ENCODE data around the gene NFRKB.
A peak's percentile ranks its signal among the peaks of the same experiment; 100 is the strongest.

NFRKB gene

DNA sequence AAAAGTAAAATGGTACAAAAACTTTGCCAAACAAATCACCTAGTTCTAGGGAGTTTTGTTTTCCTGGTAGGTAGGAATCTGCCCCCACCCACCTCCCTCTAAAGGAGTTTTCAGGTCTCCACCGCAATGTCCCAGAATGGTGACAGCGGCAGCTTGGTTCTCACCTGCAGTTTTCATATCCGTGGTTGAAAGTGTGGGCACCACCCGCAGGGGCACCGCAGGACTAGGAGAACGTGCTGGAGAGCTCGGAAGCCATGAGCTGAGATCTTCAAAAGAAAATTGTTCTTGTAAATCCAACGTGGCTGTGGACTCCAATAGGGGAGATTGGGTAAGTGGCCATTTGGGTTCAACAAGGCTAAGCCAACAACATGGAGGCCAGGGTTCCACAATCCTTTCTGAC lies 10.8 kb downstream of the NFRKB start:
- TF ChIP-seq REST (IDR thresholded peaks at IDR 0.05; ENCODE audit: insufficient replicate concordance, low read depth) (no peak), CTCF (IDR thresholded peaks at IDR 0.05; ENCODE audit: insufficient read depth, low read length) (no peak), SPI1 (IDR thresholded peaks at IDR 0.05; ENCODE audit: borderline replicate concordance, low read depth) (no peak), GABPA (IDR thresholded peaks at IDR 0.05; ENCODE audit: low read depth) (no peak), POLR2AphosphoS5 (IDR thresholded peaks at IDR 0.05; ENCODE audit: low read depth) (no peak)
- Histone ChIP-seq H3K27ac (replicated peaks) (no peak overlapping the region), H3K27me3 (ENCODE audit: insufficient read depth, poor library complexity, severe bottlenecking) (no peaks in the 10 kb centered on the region), H3K4me3 (replicated peaks; ENCODE audit: insufficient read depth, low read length) (no peak overlapping the region)
- no peak for DNase-seq (ENCODE audit: low read depth in 1 of 2, low spot score in 1 of 2)

DNA sequence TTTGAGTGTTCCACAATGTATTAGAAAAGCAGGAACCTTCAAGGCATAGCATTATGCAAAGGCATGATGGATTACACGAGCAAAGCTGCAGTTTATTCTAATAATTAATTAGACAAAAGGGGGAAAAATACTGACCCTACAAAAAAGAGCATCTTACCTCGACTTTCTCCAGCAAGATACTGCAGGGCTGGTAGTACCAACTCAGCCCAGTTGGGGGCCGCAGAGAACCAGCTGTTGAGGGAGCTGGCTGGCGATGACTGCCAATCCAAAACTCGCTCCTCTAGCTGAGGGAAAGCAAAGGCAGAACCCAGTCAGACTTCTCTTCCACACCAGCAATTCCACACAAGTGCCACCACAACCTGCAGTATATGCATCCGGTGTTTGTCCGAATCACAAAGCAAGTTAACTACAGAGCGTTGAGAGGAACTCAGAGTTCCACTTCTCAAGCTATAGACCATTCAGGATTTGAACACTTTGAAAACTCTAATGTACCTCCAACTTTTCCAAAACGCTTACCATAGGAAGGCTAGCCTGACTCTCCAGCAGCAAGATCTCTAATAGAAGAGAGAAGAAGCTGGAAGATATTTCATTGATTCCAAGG lies 13.7 kb downstream of the NFRKB start:
- Histone ChIP-seq H3K27me3 (ENCODE audit: insufficient read depth, poor library complexity, severe bottlenecking) (no peaks in the 10 kb centered on the region), H3K4me3 (replicated peaks; ENCODE audit: insufficient read depth, low read length) (no peak overlapping the region), H3K27ac (replicated peaks) (no peak overlapping the region)
- no peak for TF ChIP-seq POLR2AphosphoS5 (IDR thresholded peaks at IDR 0.05; ENCODE audit: low read depth)
- peak; percentile 64 for TF ChIP-seq CTCF (IDR thresholded peaks at IDR 0.05; ENCODE audit: insufficient read depth, low read length)
- no peak for TF ChIP-seq SPI1 (IDR thresholded peaks at IDR 0.05; ENCODE audit: borderline replicate concordance, low read depth)
- no peak for TF ChIP-seq REST (IDR thresholded peaks at IDR 0.05; ENCODE audit: insufficient replicate concordance, low read depth)
- peak in 1 of 2 experiments; percentile 58 for DNase-seq (ENCODE audit: low read depth in 1 of 2, low spot score in 1 of 2)

DNA sequence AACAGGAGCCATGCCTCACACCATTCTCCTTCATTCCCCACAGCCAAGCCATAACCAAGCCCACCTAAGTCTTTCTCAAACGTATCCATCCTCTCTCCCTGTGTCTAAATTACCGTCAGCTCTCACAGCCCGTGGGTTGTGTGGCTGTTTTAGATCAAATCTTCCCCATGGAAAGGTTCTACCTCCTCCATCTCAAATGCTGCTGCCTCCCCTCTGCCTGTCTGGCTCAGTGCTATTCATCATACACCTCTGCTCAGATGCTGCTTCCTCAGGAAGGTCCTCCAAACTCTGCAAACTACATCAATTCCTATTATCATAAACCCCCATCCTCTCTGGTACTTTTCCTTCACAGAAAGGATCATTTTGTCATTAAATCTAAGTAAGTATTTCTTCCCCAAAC lies 15.1 kb downstream of the NFRKB start:
- no peak for DNase-seq (ENCODE audit: low read depth in 1 of 2, low spot score in 1 of 2)
- TF ChIP-seq CTCF (IDR thresholded peaks at IDR 0.05; ENCODE audit: insufficient read depth, low read length) (no peak), SPI1 (IDR thresholded peaks at IDR 0.05; ENCODE audit: borderline replicate concordance, low read depth) (no peak), GABPA (IDR thresholded peaks at IDR 0.05; ENCODE audit: low read depth) (no peak), REST (IDR thresholded peaks at IDR 0.05; ENCODE audit: insufficient replicate concordance, low read depth) (no peak), POLR2AphosphoS5 (IDR thresholded peaks at IDR 0.05; ENCODE audit: low read depth) (no peak)
- Histone ChIP-seq H3K27me3 (ENCODE audit: insufficient read depth, poor library complexity, severe bottlenecking) (no peaks in the 10 kb centered on the region), H3K4me3 (replicated peaks; ENCODE audit: insufficient read depth, low read length) (no peak overlapping the region), H3K27ac (replicated peaks) (no peak overlapping the region)
